GM13977 (cell line): Measurements from ENCODE around the gene FGF5.

Experiments used
- DNase-seq: peaks from one replicate; pipeline ENCODE4 v3.0.0; 2012; ENCODE audit warnings: low spot score
- in situ Hi-C: fragments of 300-500 bp; cut with MboI; formaldehyde crosslinking; loops from one replicate; pipeline ENCODE4 v1.12.0; 2022; ENCODE audit warnings: low sequenced_read_pairs, low pct_unique_long_range_greater_than_20kb, mixed read lengths, inconsistent platforms; ENCODE audit not compliant: unreplicated experiment
- TF ChIP-seq, protein P1 (sequence below): IDR thresholded peaks from 2 replicates; pipeline ENCODE4 v1.5.1; 2012; ENCODE audit warnings: mild to moderate bottlenecking, control low read depth; ENCODE audit not compliant: insufficient read depth; ENCODE audit errors: extremely low read depth, missing control alignments

Gene FGF5

DNA sequence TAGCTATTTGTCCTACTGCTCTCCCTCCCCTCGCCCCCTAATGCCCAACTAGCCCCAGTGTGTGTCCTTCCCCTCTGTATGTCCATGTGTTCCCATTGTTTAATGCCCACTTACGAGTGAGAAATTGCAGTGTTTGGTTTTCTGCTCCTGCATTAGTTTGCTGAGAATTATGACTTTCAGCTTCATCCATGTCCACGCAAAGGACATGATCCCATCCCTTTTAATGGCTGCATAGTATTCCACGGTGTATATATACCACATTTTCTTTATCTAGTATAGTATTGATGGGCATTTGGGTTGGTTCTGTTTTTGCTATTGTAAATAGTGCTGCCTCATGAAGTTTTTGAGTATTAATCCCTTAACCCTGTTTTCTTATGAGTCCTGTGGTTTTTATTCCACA lies 35.4 kb downstream of the FGF5 start:
- no peak for DNase-seq
- TF ChIP-seq, protein P1, sequence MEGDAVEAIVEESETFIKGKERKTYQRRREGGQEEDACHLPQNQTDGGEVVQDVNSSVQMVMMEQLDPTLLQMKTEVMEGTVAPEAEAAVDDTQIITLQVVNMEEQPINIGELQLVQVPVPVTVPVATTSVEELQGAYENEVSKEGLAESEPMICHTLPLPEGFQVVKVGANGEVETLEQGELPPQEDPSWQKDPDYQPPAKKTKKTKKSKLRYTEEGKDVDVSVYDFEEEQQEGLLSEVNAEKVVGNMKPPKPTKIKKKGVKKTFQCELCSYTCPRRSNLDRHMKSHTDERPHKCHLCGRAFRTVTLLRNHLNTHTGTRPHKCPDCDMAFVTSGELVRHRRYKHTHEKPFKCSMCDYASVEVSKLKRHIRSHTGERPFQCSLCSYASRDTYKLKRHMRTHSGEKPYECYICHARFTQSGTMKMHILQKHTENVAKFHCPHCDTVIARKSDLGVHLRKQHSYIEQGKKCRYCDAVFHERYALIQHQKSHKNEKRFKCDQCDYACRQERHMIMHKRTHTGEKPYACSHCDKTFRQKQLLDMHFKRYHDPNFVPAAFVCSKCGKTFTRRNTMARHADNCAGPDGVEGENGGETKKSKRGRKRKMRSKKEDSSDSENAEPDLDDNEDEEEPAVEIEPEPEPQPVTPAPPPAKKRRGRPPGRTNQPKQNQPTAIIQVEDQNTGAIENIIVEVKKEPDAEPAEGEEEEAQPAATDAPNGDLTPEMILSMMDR = no peak
- in situ Hi-C loops = no loop called here

DNA sequence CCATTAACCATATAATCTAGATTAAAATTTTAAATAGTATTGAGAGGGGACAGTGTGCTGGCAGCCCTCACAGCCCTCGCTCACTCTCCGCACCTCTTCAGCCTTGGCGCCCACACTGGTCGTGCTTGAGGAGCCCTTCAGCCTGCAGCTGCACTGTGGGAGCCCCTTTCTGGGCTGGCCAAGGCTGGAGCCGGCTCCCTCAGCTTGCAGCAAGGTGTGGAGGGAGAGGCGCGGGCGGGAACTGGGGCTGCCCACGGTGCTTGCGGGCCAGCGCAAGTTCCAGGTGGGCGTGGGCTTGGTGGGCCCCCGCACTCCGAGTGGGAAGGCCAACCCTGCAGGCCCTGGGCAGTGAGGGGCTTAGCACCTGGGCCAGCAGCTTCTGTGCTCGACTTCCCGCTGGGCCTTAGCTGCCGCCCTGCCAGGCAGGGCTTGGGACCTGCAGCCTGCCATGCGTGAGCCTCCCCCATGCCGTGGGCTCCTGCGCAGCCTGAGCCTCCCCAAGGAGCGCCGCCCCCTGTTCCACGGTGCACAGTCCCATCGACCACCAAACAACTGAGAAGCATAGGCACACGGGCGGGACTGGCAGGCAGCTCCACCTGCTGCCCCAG lies 36.3 kb downstream of the FGF5 start:
- DNase-seq = no peak
- TF ChIP-seq, protein P1 = no peak
- in situ Hi-C loops = no loop called here

DNA sequence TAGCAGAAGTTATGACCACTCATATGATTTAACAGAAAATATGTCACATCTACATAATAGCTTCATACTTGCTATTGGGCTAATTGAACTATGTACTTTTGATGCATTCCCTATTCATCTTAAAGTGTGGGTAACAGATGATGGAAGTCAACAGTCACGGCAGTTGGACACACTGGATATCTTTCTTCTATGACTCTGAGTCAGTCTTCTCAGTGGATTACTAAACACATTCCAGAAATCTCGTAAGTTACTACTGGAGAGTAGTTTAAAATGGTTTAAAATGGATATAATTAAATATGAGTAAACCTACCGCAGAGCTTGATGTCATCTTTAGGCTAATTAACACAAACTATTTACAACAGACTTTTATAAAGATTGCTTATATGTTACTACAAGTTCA lies 39.0 kb downstream of the FGF5 start:
- TF ChIP-seq, protein P1 = no peak
- in situ Hi-C loops = no loop called here
- DNase-seq = no peak

DNA sequence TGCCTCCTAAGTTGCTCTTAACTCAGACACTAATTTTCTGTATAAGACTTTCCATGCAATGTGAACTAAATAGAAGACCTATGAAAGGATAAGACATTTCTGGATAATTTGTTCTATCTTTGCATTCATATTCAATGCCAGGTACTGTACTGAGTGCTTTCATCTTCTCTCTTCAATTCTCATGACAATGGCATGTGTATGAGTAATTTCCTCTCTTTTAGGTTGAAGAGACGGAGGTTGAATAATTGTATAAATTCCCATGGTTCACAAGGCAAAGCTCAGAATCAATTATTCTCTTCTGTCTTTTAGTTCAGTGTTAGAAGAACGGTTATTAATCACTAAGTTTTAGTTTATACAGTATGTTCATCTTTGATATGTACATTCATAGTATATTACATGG lies 39.8 kb downstream of the FGF5 start:
- in situ Hi-C loops = no loop called here
- no peak for DNase-seq
- TF ChIP-seq, protein P1 = no peak

DNA sequence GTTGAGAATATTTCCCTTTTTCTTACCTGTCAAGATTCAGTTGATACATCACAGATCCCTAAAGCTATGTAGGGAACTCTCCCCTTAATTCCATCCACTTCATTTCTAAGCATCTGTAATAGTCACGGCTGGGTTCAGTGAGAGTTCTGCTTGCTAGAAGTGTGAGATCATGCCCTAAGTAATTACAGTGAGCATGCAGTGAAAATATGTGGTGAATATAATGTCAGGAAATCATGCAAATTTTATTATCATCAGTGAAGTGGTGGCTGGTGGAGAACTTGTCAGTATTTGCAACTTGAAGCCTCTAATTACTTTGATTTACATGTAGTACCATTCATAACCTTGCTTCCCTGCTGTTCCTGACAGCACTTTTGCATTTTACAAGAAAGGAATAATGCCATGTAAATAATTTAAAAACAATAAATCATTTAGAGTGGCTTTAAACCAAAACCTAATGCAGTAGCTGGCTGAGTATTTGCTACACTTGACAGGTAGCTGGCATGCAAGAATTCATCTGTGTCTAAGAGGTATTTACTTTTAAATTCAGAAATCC lies 40.8 kb downstream of the FGF5 start:
- TF ChIP-seq, protein P1 = no peak
- in situ Hi-C loops = no loop called here
- no peak for DNase-seq

DNA sequence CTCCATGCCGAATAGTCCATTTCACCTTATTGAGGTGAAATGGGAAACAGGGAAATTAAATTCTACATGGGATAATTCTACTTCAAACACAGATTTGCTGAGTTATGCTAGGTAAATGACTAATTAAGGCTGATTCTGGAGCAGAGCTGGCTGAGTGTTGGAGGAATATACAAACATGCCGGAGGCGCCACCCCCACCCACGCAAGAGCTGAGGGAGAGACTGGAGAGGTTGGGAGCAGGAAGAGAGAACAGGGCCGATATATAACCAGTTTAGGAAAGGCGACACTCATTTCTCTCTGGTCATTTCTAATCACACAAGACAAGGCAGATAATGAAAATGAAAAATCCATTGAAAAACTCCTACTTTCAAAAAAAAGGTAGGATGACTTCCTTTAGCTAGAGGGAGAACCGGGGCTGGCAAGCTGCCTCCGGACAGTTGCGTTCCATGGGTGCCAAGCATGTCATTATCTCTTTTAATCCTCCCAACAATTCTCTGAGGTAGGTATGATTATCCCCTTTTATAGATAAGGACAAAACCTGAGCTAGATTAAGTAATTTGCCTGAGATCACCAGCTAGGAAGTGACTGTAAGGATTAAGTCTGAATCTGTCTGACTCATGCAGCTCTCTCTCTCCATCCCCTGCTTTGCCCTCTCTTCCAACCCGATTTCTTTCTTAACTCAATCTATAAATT lies 41.5 kb downstream of the FGF5 start:
- TF ChIP-seq, protein P1 = no peak
- in situ Hi-C loops = no loop called here
- DNase-seq = no peak
